ENCODE results near the gene BRPF3. TPM values are rescaled to one million over a fixed set of nuclear protein-coding genes. Genes with fewer than 3 reads are reported as not detected.

Gene BRPF3
- total RNA-seq, 2 experiments from 2014 or later = 15.1 to 20.9 TPM

- peaks cover 10% of the 10 kb centered on the region for H3K27me3 Mint-ChIP-seq
- H3K36me3 Mint-ChIP-seq (ENCODE audit: low read depth) = no peaks in the 10 kb centered on the region
- no peak overlapping the region for H3K27ac Mint-ChIP-seq
- peak; percentile 28 for DNase-seq
- H3K9me3 Mint-ChIP-seq = no peaks in the 10 kb centered on the region
- H3K4me1 Mint-ChIP-seq (ENCODE audit: low read depth) = peaks cover 7% of the 10 kb centered on the region
- ChIA-PET POLR2A (interaction anchor here (0.7 kb wide), 1 partner anchor 174 kb away, joined by 3 read pairs; no protein-coding TSS in a partner anchor), CTCF (interaction anchor here (1.1 to 1.2 kb wide), 2 partner anchors 36 to 62 kb away, joined by 3 read pairs; no protein-coding TSS in a partner anchor)
- peak; percentile 62 for ATAC-seq
- no peak for TF ChIP-seq CTCF (IDR thresholded peaks at IDR 0.05)
- intact Hi-C loops (cut with micrococcal nuclease) = no loop called here
- no peak overlapping the region for H3K4me3 Mint-ChIP-seq
These were observed 49.1 kb downstream of the BRPF3 start for GRCh38 chr6:36245572-36246061.

GRCh38 chr6:36246506-36247268, 50.1 kb downstream of the BRPF3 start:
- peaks cover 10% of the 10 kb centered on the region for H3K27me3 Mint-ChIP-seq
- DNase-seq (no peak), ATAC-seq (no peak)
- H3K27ac Mint-ChIP-seq = no peak overlapping the region
- H3K36me3 Mint-ChIP-seq (ENCODE audit: low read depth) = no peaks in the 10 kb centered on the region
- ChIA-PET CTCF (interaction anchor here (0.8 kb wide), 1 partner anchor 116 kb away, joined by 3 read pairs; no protein-coding TSS in a partner anchor), POLR2A (interaction anchor here (0.9 to 1.0 kb wide), 2 partner anchors 25 to 391 kb away, joined by 3 read pairs; no protein-coding TSS in a partner anchor)
- H3K4me1 Mint-ChIP-seq (ENCODE audit: low read depth) = peaks cover 5% of the 10 kb centered on the region
- intact Hi-C loops (cut with micrococcal nuclease) = no loop called here
- TF ChIP-seq CTCF (IDR thresholded peaks at IDR 0.05) = no peak
- no peaks in the 10 kb centered on the region for H3K9me3 Mint-ChIP-seq
- H3K4me3 Mint-ChIP-seq = no peak overlapping the region

- Mint-ChIP-seq H3K4me1 (ENCODE audit: low read depth) (no peaks in the 10 kb centered on the region), H3K27me3 (peaks cover 5% of the 10 kb centered on the region), H3K27ac (no peak overlapping the region), H3K9me3 (no peaks in the 10 kb centered on the region), H3K4me3 (no peak overlapping the region), H3K36me3 (ENCODE audit: low read depth) (no peaks in the 10 kb centered on the region)
- DNase-seq = no peak
- intact Hi-C loops (cut with micrococcal nuclease) = no loop called here
- TF ChIP-seq CTCF (IDR thresholded peaks at IDR 0.05) = no peak
- CTCF ChIA-PET = no interaction called here
- POLR2A ChIA-PET = interaction anchor here (0.9 kb wide), 1 partner anchor 24 kb away, joined by 3 read pairs; no protein-coding TSS in a partner anchor
- no peak for ATAC-seq
These were observed 51.1 kb downstream of the BRPF3 start for GRCh38 chr6:36247693-36248092.

- intact Hi-C loops (cut with micrococcal nuclease) = no loop called here
- CTCF ChIA-PET = interaction anchor here (1.4 kb wide), 1 partner anchor 34 kb away, joined by 4 read pairs; no protein-coding TSS in a partner anchor
- DNase-seq (no peak), ATAC-seq (no peak)
- no peak overlapping the region for H3K4me3 Mint-ChIP-seq
- POLR2A ChIA-PET = no interaction called here
- H3K27ac Mint-ChIP-seq = no peak overlapping the region
- no peak for TF ChIP-seq CTCF (IDR thresholded peaks at IDR 0.05)
- H3K36me3 Mint-ChIP-seq (ENCODE audit: low read depth) = no peaks in the 10 kb centered on the region
- H3K9me3 Mint-ChIP-seq = no peaks in the 10 kb centered on the region
- no peaks in the 10 kb centered on the region for H3K27me3 Mint-ChIP-seq
- H3K4me1 Mint-ChIP-seq (ENCODE audit: low read depth) = no peaks in the 10 kb centered on the region
These were observed 52.4 kb downstream of the BRPF3 start for GRCh38 chr6:36248980-36249379.

GRCh38 chr6:36249536-36249935, 53.0 kb downstream of the BRPF3 start:
- POLR2A ChIA-PET = no interaction called here
- CTCF ChIA-PET = interaction anchor here (1.4 kb wide), 1 partner anchor 35 kb away, joined by 4 read pairs; no protein-coding TSS in a partner anchor
- ATAC-seq = no peak
- no peak for DNase-seq
- no peak for TF ChIP-seq CTCF (IDR thresholded peaks at IDR 0.05)
- Mint-ChIP-seq H3K27me3 (no peaks in the 10 kb centered on the region), H3K9me3 (no peaks in the 10 kb centered on the region), H3K4me3 (no peak overlapping the region), H3K4me1 (ENCODE audit: low read depth) (no peaks in the 10 kb centered on the region), H3K27ac (no peak overlapping the region), H3K36me3 (ENCODE audit: low read depth) (no peaks in the 10 kb centered on the region)
- intact Hi-C loops (cut with micrococcal nuclease) = no loop called here

Data from activated CD8-positive, alpha-beta T cell treated with anti-CD3 and anti-CD28 coated beads for 36 hours (primary cell).